ENCODE results near the gene HOXC10. TPM values are rescaled to one million over a fixed set of nuclear protein-coding genes. Genes with fewer than 3 reads are reported as not detected.

HOXC10 gene
- total and polyA plus RNA-seq, 2 of the 8 experiments (the other 6 are each of a cell fraction or from before 2014, with no cell fraction given), result not detected

DNA sequence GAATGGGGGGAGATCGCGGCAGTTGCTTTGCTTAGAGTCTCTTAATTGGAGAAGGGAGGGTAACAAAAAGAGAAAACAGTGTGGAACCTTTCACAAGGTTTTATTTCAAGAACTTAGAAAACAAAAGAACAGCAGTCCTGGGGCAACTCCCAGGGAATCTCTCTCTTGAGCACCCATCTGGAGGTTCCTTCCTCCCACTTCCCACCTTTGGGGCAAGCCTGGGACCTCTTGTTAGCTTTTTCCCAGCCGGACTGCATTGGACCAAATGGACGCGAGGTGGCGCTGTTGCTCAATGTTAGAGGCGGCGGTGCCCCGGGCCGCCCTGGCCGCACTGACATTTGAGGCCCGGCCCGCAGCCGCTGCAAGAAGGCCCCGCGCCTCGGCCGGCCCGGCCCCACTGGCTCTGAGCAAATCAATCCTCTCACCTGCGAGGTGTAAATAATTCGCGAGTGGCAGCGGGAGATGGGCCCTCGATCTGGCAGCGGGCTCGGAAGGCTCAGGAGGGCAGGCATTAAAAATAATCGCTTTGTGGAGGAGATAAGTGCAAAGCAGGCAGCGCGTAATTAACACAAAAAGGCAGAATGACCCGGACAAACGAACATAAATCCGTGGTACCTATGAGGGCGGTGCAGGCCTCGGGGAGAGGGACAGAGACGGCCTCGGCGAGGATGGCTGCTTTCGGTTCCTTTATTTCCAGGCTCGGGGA lies 21.1 kb downstream of the HOXC10 start (continued):
- TF ChIP-seq, protein P1, sequence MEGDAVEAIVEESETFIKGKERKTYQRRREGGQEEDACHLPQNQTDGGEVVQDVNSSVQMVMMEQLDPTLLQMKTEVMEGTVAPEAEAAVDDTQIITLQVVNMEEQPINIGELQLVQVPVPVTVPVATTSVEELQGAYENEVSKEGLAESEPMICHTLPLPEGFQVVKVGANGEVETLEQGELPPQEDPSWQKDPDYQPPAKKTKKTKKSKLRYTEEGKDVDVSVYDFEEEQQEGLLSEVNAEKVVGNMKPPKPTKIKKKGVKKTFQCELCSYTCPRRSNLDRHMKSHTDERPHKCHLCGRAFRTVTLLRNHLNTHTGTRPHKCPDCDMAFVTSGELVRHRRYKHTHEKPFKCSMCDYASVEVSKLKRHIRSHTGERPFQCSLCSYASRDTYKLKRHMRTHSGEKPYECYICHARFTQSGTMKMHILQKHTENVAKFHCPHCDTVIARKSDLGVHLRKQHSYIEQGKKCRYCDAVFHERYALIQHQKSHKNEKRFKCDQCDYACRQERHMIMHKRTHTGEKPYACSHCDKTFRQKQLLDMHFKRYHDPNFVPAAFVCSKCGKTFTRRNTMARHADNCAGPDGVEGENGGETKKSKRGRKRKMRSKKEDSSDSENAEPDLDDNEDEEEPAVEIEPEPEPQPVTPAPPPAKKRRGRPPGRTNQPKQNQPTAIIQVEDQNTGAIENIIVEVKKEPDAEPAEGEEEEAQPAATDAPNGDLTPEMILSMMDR (IDR thresholded peaks at IDR 0.05; ENCODE audit: control extremely low read depth in 1 of 3, insufficient read depth in 1 of 3, low read depth in 1 of 3, low read length in 3 of 3), result peak; percentile 88 to 97 (median 89)
